ENCODE data around the gene LYPLAL1.

DNA sequence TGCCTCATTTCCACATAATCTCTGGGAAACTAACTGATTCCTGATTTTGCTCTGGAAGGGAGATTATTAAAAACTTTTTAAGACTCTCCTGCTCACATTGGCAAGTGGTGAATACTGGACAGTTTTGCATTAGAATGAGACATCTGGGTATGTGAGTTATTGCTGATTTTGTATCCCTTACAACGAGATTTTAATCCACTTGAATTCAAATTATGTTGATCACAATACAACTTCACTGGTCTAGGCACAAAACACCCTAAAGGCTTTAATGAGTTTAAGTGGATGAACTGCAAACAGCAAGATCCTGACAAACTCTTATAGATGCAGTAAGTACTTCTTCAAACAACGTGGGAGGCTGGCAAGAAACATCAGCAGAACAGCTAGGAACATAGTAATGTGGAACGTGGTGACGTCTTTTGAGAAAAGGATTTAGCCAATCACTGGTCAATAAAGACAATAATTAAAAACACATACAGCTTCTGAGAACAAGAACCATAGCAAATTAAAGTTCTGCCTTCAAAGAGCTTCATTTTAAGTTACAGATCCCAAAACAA, 10.2 kb upstream of the LYPLAL1 start:
- TF ChIP-seq, protein P1, sequence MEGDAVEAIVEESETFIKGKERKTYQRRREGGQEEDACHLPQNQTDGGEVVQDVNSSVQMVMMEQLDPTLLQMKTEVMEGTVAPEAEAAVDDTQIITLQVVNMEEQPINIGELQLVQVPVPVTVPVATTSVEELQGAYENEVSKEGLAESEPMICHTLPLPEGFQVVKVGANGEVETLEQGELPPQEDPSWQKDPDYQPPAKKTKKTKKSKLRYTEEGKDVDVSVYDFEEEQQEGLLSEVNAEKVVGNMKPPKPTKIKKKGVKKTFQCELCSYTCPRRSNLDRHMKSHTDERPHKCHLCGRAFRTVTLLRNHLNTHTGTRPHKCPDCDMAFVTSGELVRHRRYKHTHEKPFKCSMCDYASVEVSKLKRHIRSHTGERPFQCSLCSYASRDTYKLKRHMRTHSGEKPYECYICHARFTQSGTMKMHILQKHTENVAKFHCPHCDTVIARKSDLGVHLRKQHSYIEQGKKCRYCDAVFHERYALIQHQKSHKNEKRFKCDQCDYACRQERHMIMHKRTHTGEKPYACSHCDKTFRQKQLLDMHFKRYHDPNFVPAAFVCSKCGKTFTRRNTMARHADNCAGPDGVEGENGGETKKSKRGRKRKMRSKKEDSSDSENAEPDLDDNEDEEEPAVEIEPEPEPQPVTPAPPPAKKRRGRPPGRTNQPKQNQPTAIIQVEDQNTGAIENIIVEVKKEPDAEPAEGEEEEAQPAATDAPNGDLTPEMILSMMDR (IDR thresholded peaks at IDR 0.05): no peak
- no peak for TF ChIP-seq POLR2A (IDR thresholded peaks at IDR 0.05)
